Measurements from ENCODE around the gene PHKG2.

DNA sequence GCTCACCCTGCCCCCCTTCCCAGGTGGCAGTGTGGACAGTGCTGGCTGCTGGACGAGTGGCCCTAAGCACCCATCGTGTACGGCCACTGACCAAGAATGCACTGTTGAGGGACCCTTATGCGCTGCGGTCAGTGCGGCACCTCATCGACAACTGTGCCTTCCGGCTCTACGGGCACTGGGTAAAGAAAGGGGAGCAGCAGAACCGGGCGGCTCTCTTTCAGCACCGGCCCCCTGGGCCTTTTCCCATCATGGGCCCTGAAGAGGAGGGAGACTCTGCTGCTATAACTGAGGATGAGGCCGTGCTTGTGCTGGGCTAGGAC lies 8.5 kb downstream of the PHKG2 start:
- TF ChIP-seq CTCF (IDR thresholded peaks at IDR 0.05) (no peak), POLR2A (IDR thresholded peaks at IDR 0.05; ENCODE audit: low read depth) (no peak), POLR2AphosphoS5 (IDR thresholded peaks at IDR 0.05) (no peak)

Data from esophagus muscularis mucosa (tissue), 3 donors.